KMS-11 (cell line): ENCODE measurements around the gene OTC.

Experiments used
- H2AFZ ChIP-seq: fragments of 200-600 bp; sonication (generic); 2 replicates; pipeline ENCODE4 v1.6.1; 2016; ENCODE audit warnings: antibody characterized with exemption, mixed run types, low read depth
- H3K27ac ChIP-seq: fragments of 200-600 bp; sonication (generic); 2 replicates; pipeline ENCODE4 v1.6.1; 2016; ENCODE audit warnings: mild to moderate bottlenecking, mixed run types
- H3K27me3 ChIP-seq: fragments of 200-600 bp; sonication (generic); 2 replicates; pipeline ENCODE4 v1.6.1; 2017; ENCODE audit warnings: mild to moderate bottlenecking, low read depth, mixed run types, moderate library complexity; ENCODE audit not compliant: insufficient read depth
- H3K36me3 ChIP-seq: fragments of 200-600 bp; sonication (generic); 2 replicates; pipeline ENCODE4 v1.6.1; 2017; ENCODE audit warnings: mild to moderate bottlenecking, mixed run types; ENCODE audit not compliant: insufficient read depth
- H3K4me1 ChIP-seq: fragments of 200-600 bp; sonication (generic); 2 replicates; pipeline ENCODE4 v1.6.1; 2016; ENCODE audit warnings: mild to moderate bottlenecking, low read depth, mixed run types; ENCODE audit not compliant: poor library complexity, severe bottlenecking
- H3K4me2 ChIP-seq: fragments of 200-600 bp; sonication (generic); 2 replicates; pipeline ENCODE4 v1.7.0; 2016; ENCODE audit warnings: mild to moderate bottlenecking, mixed run types
- H3K4me3 ChIP-seq: fragments of 200-600 bp; sonication (generic); IDR thresholded peaks from 2 replicates; pipeline ENCODE4 v1.6.1; 2017; ENCODE audit warnings: low read depth, low read length, mixed read lengths; ENCODE audit not compliant: insufficient read depth
- H3K79me2 ChIP-seq: fragments of 200-600 bp; sonication (generic); 2 replicates; pipeline ENCODE4 v1.6.1; 2016; ENCODE audit warnings: low read depth, mixed run types; ENCODE audit not compliant: insufficient read depth
- H3K9ac ChIP-seq: fragments of 200-600 bp; sonication (generic); 2 replicates; pipeline ENCODE4 v1.6.1; 2016; ENCODE audit warnings: mild to moderate bottlenecking, mixed run types
- H4K20me1 ChIP-seq: fragments of 200-600 bp; sonication (generic); 2 replicates; pipeline ENCODE4 v1.6.1; 2016; ENCODE audit warnings: mild to moderate bottlenecking, mixed run types; ENCODE audit not compliant: insufficient read depth
- CTCF ChIP-seq: fragments of 200-600 bp; sonication (generic); conservative IDR thresholded peaks from 2 replicates; pipeline ENCODE4 v1.6.1; 2017; ENCODE audit warnings: low read depth, mild to moderate bottlenecking, antibody characterized with exemption, low read length, moderate library complexity, mixed read lengths

The OTC gene

GRCh38 chrX:38402118-38402517, 49.7 kb downstream of the OTC start:
- no peaks in the 10 kb centered on the region for H3K27me3 ChIP-seq
- no peak overlapping the region for H3K4me2 ChIP-seq
- no peak overlapping the region for H2AFZ ChIP-seq
- H3K4me3 ChIP-seq: no peak overlapping the region
- H3K9ac ChIP-seq: no peak overlapping the region
- H3K79me2 ChIP-seq: no peaks in the 10 kb centered on the region
- no peaks in the 10 kb centered on the region for H3K36me3 ChIP-seq
- no peak for TF ChIP-seq CTCF
- H3K27ac ChIP-seq: no peak overlapping the region
- no peaks in the 10 kb centered on the region for H4K20me1 ChIP-seq
- H3K4me1 ChIP-seq: no peaks in the 10 kb centered on the region

- Histone ChIP-seq H3K4me3 (no peak overlapping the region), H4K20me1 (no peaks in the 10 kb centered on the region), H3K4me2 (no peak overlapping the region), H3K27me3 (no peaks in the 10 kb centered on the region), H3K36me3 (no peaks in the 10 kb centered on the region), H2AFZ (no peak overlapping the region), H3K9ac (no peak overlapping the region), H3K4me1 (no peaks in the 10 kb centered on the region), H3K79me2 (no peaks in the 10 kb centered on the region), H3K27ac (no peak overlapping the region)
- no peak for TF ChIP-seq CTCF
Measured at GRCh38 chrX:38403834-38404233, 51.4 kb downstream of the OTC start.

GRCh38 chrX:38407126-38407525, 54.7 kb downstream of the OTC start:
- Histone ChIP-seq H3K4me2 (no peak overlapping the region), H3K27ac (no peak overlapping the region), H3K36me3 (no peaks in the 10 kb centered on the region), H3K4me1 (no peaks in the 10 kb centered on the region), H3K9ac (no peak overlapping the region), H4K20me1 (no peaks in the 10 kb centered on the region), H2AFZ (no peak overlapping the region), H3K79me2 (no peaks in the 10 kb centered on the region), H3K27me3 (no peaks in the 10 kb centered on the region), H3K4me3 (no peak overlapping the region)
- no peak for TF ChIP-seq CTCF

- H3K27ac ChIP-seq: no peak overlapping the region
- H3K27me3 ChIP-seq: no peaks in the 10 kb centered on the region
- H2AFZ ChIP-seq: no peak overlapping the region
- no peak overlapping the region for H3K4me3 ChIP-seq
- no peaks in the 10 kb centered on the region for H3K79me2 ChIP-seq
- H3K4me2 ChIP-seq: no peak overlapping the region
- no peaks in the 10 kb centered on the region for H4K20me1 ChIP-seq
- H3K36me3 ChIP-seq: no peaks in the 10 kb centered on the region
- no peak overlapping the region for H3K9ac ChIP-seq
- TF ChIP-seq CTCF: no peak
- no peaks in the 10 kb centered on the region for H3K4me1 ChIP-seq
Measured at GRCh38 chrX:38409289-38409688, 56.9 kb downstream of the OTC start.

GRCh38 chrX:38426785-38427184, 74.4 kb downstream of the OTC start:
- Histone ChIP-seq H3K9ac (no peak overlapping the region), H3K4me3 (no peak overlapping the region), H2AFZ (no peak overlapping the region), H4K20me1 (no peaks in the 10 kb centered on the region), H3K36me3 (no peaks in the 10 kb centered on the region), H3K27me3 (no peaks in the 10 kb centered on the region), H3K79me2 (no peaks in the 10 kb centered on the region), H3K27ac (no peak overlapping the region), H3K4me2 (no peak overlapping the region), H3K4me1 (no peaks in the 10 kb centered on the region)
- no peak for TF ChIP-seq CTCF
